SKM-1 (cell line): Measurements from ENCODE around the gene LHPP.
A peak's percentile ranks its signal among the peaks of the same experiment; 100 is the strongest.
"Not testable (repeated sequence)": the region's sequence is repeated elsewhere in the genome, so short reads cannot be mapped to it uniquely, and the experiment has no call there.

Source experiments
- DNase-seq: peaks from one replicate; lab custom pipeline; 2025; ENCODE audit not compliant: unreplicated experiment; lab: John Stamatoyannopoulos, UW

The LHPP gene

GRCh38 chr10:124568339-124568738 is 106.7 kb downstream of the LHPP start:
- DNase-seq = no peak

GRCh38 chr10:124568848-124569622 is 107.4 kb downstream of the LHPP start:
- DNase-seq = no peak

DNA sequence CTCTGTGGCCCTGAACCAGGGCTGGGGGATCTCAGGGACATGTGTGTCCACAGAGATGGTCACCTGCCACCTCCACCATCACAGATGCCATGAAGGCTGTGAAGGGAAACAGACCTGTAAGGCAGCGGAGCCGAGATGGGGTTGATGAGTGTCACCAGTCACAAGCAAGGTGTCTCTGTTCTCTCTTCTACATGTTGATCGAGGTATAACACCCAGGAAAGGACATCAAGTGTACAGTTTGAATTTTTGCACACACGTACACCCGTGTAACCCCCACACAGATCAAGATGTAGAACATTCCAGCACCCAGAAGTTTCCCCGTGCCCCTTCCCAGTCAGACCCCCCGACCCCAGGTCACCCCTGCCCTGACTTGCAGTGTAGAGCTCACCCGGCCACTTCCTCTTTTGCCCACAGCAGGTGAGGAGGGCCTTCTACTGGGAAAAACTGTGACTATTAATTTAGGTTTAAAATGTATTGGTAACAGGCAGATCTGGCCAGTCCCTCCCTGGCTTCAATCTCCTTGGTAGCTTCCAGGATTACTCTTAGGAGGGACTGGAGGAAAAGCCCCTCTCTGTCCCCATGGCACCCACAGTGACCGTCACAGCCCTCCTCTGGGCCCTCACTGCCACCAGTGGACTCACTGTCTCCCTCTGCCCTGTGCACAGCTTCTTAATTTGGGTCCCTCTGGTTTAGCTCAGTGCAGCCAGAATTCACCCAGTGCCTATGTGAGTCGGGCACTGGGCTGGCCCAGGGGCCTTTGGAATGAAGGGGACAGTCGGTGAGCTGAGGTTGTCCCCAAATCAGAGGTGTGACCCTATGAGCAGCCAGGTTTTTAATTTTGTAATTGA is 108.2 kb downstream of the LHPP start:
- DNase-seq = no peak

DNA sequence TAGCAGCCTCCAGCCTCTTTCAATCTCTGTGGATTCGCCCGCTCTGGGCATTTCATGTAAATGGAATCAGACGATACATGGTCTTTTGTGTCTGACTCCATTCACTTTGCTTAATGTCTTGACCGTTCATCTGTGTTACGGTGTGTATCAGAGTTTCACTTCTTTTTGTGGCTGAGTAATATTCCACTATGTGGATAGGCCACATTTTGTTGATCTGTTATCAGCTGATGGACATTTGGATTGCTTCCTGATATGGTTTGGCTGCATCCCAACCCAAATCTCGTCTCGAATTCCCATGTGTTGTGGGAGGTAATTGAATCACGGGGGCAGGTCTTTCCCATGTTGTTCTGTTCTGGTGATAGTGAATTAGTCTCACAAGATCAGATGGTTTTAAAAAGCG is 109.0 kb downstream of the LHPP start:
- no peak for DNase-seq

DNA sequence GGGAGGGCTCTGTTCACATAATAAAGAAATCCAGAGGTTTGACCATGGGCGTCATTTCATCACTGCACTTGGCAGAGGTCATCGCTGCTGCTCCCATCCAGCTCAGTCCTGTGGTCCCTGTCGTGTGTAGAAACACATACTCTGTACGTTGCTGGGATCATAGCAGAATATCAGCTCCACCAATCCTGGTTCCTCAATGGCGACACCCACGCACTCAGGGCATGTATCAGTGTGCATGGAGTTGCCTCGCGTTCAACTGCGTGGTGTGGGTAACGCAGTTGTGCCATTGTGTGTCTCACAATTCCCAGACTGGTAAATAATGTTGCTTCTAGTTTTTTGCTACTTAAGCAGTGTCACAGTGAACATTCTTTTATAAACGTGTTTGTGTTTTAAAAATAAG is 111.1 kb downstream of the LHPP start:
- no peak for DNase-seq

DNA sequence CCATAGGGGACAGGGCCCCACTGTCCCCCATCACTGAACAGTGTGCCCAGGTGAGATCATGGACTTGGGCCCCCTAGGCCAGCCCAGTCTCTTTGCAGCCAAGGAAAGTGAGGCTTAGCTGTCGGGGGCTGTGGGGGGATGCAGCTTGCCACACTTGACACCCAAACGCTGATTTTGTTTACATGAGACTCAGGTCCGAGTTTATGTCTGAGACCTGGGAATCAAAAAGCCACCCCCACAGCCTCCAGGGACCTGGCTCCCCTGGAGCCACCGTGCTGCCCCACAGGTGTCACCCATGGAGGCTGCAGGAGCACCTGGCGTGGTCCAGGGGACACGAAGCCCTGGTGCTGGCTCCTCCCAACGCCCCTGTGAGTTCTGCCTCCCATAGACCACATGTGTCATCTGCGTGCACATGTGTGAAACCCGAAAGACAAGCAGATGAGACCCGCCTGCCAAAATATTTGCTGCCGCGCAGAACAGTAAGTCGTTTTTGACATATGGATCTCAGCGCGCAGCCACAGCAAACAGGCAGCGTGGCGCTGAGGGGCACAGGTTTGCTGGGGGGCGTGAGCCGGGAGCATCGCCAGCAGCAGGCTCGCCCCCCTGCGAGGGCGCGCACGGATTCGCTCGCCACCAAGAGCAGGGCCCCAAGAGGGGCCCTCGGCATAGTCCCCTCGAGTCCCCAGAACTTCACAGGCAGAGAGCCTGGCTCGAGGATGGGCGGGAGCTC is 112.3 kb downstream of the LHPP start:
- DNase-seq = no peak

GRCh38 chr10:124574456-124575070 is 112.9 kb downstream of the LHPP start:
- DNase-seq = no peak

GRCh38 chr10:124575107-124576035 is 113.7 kb downstream of the LHPP start:
- no peak for DNase-seq

DNA sequence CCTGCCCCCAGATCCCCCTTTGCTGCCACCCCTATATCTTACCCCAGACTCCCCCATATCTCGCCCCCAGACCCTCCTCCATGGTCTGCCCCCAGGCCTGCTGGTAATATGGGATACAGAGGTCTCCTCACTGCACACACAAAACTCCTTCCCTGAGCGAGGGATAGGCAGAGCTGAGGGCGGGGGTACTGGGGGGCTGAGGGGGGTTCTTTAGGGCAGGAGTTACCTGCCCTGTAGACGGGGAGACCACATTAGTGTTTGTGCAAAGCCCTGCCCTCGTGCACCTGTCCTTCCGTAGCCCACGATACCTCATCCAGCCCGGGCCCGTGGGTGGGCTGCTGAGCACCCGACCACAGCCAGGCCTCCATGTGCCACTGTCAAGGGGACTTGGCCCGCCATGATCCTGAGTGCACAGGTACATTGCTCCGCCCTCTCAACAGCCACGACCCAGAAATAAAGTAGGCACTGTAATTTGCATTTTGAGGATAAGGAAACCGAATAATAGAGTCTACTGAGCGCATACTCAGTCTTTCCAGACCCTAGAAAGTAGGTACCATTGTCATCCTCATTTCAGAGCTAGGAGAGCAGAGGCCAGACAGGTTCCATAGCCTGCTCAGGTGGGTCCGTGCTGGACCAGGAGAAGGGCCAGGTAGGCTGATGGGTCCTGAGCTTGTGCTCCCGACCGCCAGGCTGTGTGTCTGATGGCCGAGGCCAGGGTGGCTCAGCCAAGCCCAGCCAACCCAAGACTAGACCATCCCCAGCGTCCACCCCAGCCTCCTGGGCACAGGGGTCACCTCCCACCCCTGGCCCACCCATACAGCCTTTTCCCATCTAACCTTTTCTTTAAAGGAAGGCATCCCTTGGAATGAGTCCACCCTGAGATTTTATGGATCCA is 115.2 kb downstream of the LHPP start:
- DNase-seq = no peak

DNA sequence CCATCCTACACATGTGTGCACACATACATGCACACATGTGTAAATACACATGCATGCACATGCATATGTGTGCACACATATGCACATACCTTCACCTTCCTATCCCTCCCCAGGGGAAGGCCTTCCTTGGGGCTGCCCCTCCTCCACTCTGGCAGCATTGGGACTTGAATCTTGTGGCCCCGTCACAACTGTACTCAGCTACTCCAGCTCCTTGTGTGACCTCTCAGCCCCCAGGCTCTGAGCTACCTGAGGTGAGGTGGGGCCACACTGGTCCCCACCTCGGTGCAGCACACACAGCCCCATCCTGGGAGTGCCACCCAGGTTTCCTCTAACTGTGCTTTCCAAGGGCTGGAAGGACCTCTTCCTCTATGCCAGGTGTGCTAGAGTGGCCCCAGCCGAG is 116.0 kb downstream of the LHPP start:
- no peak for DNase-seq

- DNase-seq = no peak
These were observed 116.8 kb downstream of the LHPP start for GRCh38 chr10:124578231-124579010.

DNA sequence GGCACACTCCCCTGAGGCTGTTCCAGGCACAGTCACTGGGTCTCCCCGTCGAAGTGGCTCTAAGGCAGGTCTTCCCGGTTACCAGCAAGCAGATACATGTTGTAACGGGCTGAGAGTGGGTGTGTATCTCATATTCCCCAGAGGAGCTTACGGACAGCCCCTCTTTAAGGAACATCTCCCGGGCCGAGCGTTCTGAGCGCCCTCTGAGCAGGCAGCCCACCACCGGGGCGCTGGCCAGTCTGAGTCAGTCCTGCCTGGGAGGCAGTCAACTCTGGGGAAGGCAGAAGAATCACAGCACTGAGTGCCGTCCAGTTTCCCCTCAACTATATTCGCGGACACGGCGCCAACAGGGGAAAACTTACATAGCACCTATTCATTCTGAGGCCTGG is 117.4 kb downstream of the LHPP start:
- no peak for DNase-seq

GRCh38 chr10:124586142-124586541 is 124.5 kb downstream of the LHPP start:
- no peak for DNase-seq

DNA sequence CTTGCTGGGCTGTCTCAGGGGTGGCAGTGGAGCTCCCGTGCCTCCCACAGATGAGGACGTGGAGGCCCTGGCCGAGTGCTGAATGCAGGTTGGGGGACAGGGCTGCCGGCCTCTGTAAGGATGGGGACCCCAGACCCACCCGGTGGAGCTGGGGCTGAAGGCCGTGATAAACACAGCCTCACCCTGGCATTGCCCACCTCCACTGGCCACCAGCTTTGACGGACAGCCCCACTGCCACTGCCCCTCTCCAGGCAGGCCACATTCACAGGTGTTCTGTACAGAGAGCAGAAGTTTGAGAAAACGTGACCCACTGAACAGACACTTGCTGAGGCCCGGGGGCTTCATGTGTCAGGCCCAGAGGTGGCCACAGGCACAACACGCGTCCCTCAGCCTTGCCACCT is 126.2 kb downstream of the LHPP start:
- no peak for DNase-seq

DNA sequence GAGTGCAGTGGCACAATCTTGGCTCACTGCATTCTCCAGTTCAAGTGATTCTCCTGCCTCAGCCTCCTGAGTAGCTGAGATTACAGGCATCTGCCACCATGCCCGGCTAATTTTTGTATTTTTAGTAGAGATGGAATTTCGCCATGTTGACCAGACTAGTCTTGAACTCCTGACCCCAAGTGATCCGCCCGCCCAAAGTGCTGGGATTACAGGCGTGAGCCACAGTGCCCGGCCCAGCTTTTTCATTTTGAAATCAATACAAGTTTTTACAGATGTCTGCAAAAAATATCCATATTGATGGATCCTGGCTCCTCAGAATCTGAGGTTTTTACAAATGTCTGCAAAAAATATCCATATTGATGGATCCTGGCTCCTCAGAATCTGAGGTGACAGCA is 126.7 kb downstream of the LHPP start:
- DNase-seq = not testable (repeated sequence)

GRCh38 chr10:124588736-124589490 is 127.3 kb downstream of the LHPP start:
- DNase-seq = peak; percentile 52

- no peak for DNase-seq
These were observed 127.9 kb downstream of the LHPP start for GRCh38 chr10:124589491-124590041.
